Smooth muscle cell of the brain vasculature (primary cell): Measurements from ENCODE around the gene PPDPF.
"Not testable (repeated sequence)": the region's sequence is repeated elsewhere in the genome, so short reads cannot be mapped to it uniquely, and the experiment has no call there.

Source experiments
- DNase-seq: peaks from one replicate; pipeline ENCODE4 v3.0.0-alpha.2; 2012; ENCODE audit warnings: low read depth, low spot score

The PPDPF gene

GRCh38 chr20:63500902-63501817 lies 19.4 kb upstream of the PPDPF start:
- DNase-seq, result no peak

GRCh38 chr20:63501818-63502670 lies 18.5 kb upstream of the PPDPF start:
- DNase-seq, result no peak

- no peak for DNase-seq
These were observed 17.8 kb upstream of the PPDPF start for GRCh38 chr20:63502671-63503172.

GRCh38 chr20:63503524-63503923 lies 17.0 kb upstream of the PPDPF start:
- DNase-seq, result no peak

GRCh38 chr20:63504642-63505041 lies 15.9 kb upstream of the PPDPF start:
- DNase-seq, result no peak

GRCh38 chr20:63505281-63505680 lies 15.3 kb upstream of the PPDPF start:
- no peak for DNase-seq

- no peak for DNase-seq
These were observed 14.8 kb upstream of the PPDPF start for GRCh38 chr20:63505723-63506122.

- no peak for DNase-seq
These were observed 13.4 kb upstream of the PPDPF start for GRCh38 chr20:63507083-63507743.

GRCh38 chr20:63508072-63508768 lies 12.3 kb upstream of the PPDPF start:
- no peak for DNase-seq

GRCh38 chr20:63509088-63509564 lies 11.4 kb upstream of the PPDPF start:
- no peak for DNase-seq

- no peak for DNase-seq
These were observed 7.4 kb upstream of the PPDPF start for GRCh38 chr20:63513207-63513606.

GRCh38 chr20:63514520-63514919 lies 6.0 kb upstream of the PPDPF start:
- DNase-seq, result not testable (repeated sequence)

- DNase-seq, result no peak
These were observed 2.9 kb upstream of the PPDPF start for GRCh38 chr20:63517376-63518309.

- no peak for DNase-seq
These were observed 2.2 kb upstream of the PPDPF start for GRCh38 chr20:63518351-63518861.

GRCh38 chr20:63518946-63519667 lies 1.5 kb upstream of the PPDPF start:
- no peak for DNase-seq

- DNase-seq, result no peak
These were observed 679 bp upstream of the PPDPF start for GRCh38 chr20:63519668-63520503.

GRCh38 chr20:63520934-63521601 lies 503 bp downstream of the PPDPF start:
- no peak for DNase-seq

GRCh38 chr20:63521602-63522001 lies 1.0 kb downstream of the PPDPF start:
- DNase-seq, result no peak
